K562 (cell line): ENCODE measurements around the gene PRRC2A. TPM values are rescaled to one million over a fixed set of nuclear protein-coding genes. Genes with fewer than 3 reads are reported as not detected.

Experiments used
- ATF4 ChIP-seq: fragments of 450-650 bp; formaldehyde crosslinking; IDR thresholded peaks from 2 replicates; pipeline ENCODE4 v1.4.0; 2022; ENCODE audit warnings: mild to moderate bottlenecking, moderate library complexity
- CREB1 ChIP-seq, 2 experiments: sonication (generic) in 1 of 2; formaldehyde crosslinking in 1 of 2; IDR thresholded peaks; 2 replicates each; pipeline versions ENCODE4 v1.6.1 to v1.8.0; 2012 to 2022; ENCODE audit warnings: inconsistent platforms in 1 of 2, mild to moderate bottlenecking in 1 of 2, missing genetic modification reagents in 1 of 2, moderate library complexity in 1 of 2
- HBP1 ChIP-seq: fragments of 450-650 bp; formaldehyde crosslinking; IDR thresholded peaks from 2 replicates; pipeline ENCODE4 v1.4.0; 2022; ENCODE audit warnings: missing genetic modification characterization
- HDAC8 ChIP-seq: fragments of 450-650 bp; IDR thresholded peaks from 2 replicates; pipeline ENCODE4 v1.6.1; 2016; ENCODE audit warnings: mild to moderate bottlenecking, missing genetic modification characterization, moderate library complexity, missing compliant biosample characterization
- HLTF ChIP-seq: fragments of 450-650 bp; IDR thresholded peaks from 2 replicates; pipeline ENCODE4 v1.6.1; 2016
- HNRNPUL1 ChIP-seq: fragments of 200-400 bp; formaldehyde crosslinking; IDR thresholded peaks from 2 replicates; pipeline ENCODE4 v1.6.1; 2017; ENCODE audit warnings: low read length
- LCOR ChIP-seq: sonication (generic); formaldehyde crosslinking; IDR thresholded peaks from 2 replicates; pipeline ENCODE4 v1.8.0; 2022; ENCODE audit warnings: mild to moderate bottlenecking, missing genetic modification reagents
- NCOA2 ChIP-seq, 2 experiments: fragments of 450-650 bp; IDR thresholded peaks; 2 replicates each; pipeline ENCODE4 v1.6.1; 2018; ENCODE audit warnings: mild to moderate bottlenecking in 2 of 2, moderate library complexity in 1 of 2; ENCODE audit not compliant: partially characterized antibody in 2 of 2
- PRDM10 ChIP-seq: fragments of 450-650 bp; IDR thresholded peaks from 2 replicates; pipeline ENCODE4 v1.6.1; 2018; ENCODE audit not compliant: partially characterized antibody
- TCF3 ChIP-seq: sonication (generic); formaldehyde crosslinking; IDR thresholded peaks from 2 replicates; pipeline ENCODE4 v1.4.0; 2020; ENCODE audit warnings: mild to moderate bottlenecking, missing genetic modification reagents
- THAP7 ChIP-seq: fragments of 250-450 bp; sonication (Bioruptor Pico); IDR thresholded peaks from 2 replicates; pipeline ENCODE4 v1.5.0; 2021
- ZEB2 ChIP-seq: fragments of 450-650 bp; IDR thresholded peaks from 2 replicates; pipeline ENCODE4 v1.6.1; 2016
- ZNF609 ChIP-seq: sonication (generic); formaldehyde crosslinking; IDR thresholded peaks from 2 replicates; pipeline ENCODE4 v1.8.1; 2023; ENCODE audit warnings: missing genetic modification reagents, mild to moderate bottlenecking, borderline replicate concordance
- polyA plus RNA-seq, 8 experiments: library from polyadenylated mRNA; depleted of rRNA in 4 of 8; stranded (reverse) in 5 of 8; unstranded in 3 of 8; fragments of >200 nt; fragmentation: Nextera tagmentation in 2 of 8; fragmentation: Illumina TruSeq in 1 of 8; extraction: Ambion mirVana in 2 of 8; extraction: Trizol in 1 of 8; gene quantifications; 2 replicates each; pipeline versions ENCODE4 v1.2.1 to v1.2.3, GENCODE V29; 2011 to 2014; ENCODE audit warnings: inconsistent platforms in 1 of 8, missing spikeins in 1 of 8
- total RNA-seq, 7 experiments: library from RNA; depleted of rRNA in 6 of 7; stranded (reverse); fragments of >200 nt in 6 of 7; fragmentation: Illumina TruSeq in 2 of 7; extraction: Trizol in 2 of 7; gene quantifications; 2 replicates each; pipeline versions ENCODE4 v1.2.1 to v1.2.3, GENCODE V29; 2011 to 2021; ENCODE audit warnings: low replicate concordance in 1 of 7

The PRRC2A gene
- total and polyA plus RNA-seq, 9 of the 15 experiments (the other 6 are each of a cell fraction or from before 2014, with no cell fraction given), result 1.0 to 332 (median 63.0) TPM

- peak; percentile 71 for TF ChIP-seq ATF4
- no peak for TF ChIP-seq HLTF
- TF ChIP-seq HNRNPUL1, result no peak
- 0 out of 2 replicates have a peak, but pooled peaks have one; percentile 10 for TF ChIP-seq ZEB2
- peak; percentile 55 for TF ChIP-seq LCOR (CRISPR knock-in tag)
- no peak; the same call in 1 of the 2 replicates for TF ChIP-seq TCF3 (CRISPR knock-in tag)
- no peak for TF ChIP-seq ZNF609
- TF ChIP-seq NCOA2 (IDR thresholded peaks at IDR 0.05; ENCODE audit: partially characterized antibody in 2 of 2), result no peak
- TF ChIP-seq THAP7 (CRISPR knock-in tag), result peak; percentile 94
- TF ChIP-seq PRDM10, result no peak
- 0 out of 2 replicates have a peak, but pooled peaks have one; percentile 8 for TF ChIP-seq HBP1 (CRISPR knock-in tag)
- TF ChIP-seq HDAC8 (tag), result no peak
- peak; percentile 68; the same call in 1 of the 2 replicates for TF ChIP-seq CREB1 (IDR thresholded peaks at IDR 0.05)
- TF ChIP-seq CREB1 (CRISPR knock-in tag; IDR thresholded peaks at IDR 0.05), result peak; percentile 57; the same call in 1 of the 2 replicates
These were observed 40.1 kb downstream of the PRRC2A start, which contains the start of gene C6orf47 (continued) for GRCh38 chr6:31660381-31661261.
